GM12891 (cell line): ENCODE measurements around the gene G3BP2.

Experiments used
- POLR2A ChIP-seq: IDR thresholded peaks from 2 replicates; pipeline ENCODE4 v1.6.1; 2011; ENCODE audit warnings: low read depth, low read length, control low read depth
- POLR2AphosphoS5 ChIP-seq: IDR thresholded peaks from 2 replicates; pipeline ENCODE4 v1.6.1; 2011; ENCODE audit warnings: low read depth, low read length, control low read depth
- SPI1 ChIP-seq: IDR thresholded peaks from 2 replicates; pipeline ENCODE4 v1.6.1; 2011; ENCODE audit warnings: low read depth, low read length, control low read depth
- TAF1 ChIP-seq: IDR thresholded peaks from 2 replicates; pipeline ENCODE4 v1.6.1; 2011; ENCODE audit warnings: low read depth, low read length, control low read depth

DNA sequence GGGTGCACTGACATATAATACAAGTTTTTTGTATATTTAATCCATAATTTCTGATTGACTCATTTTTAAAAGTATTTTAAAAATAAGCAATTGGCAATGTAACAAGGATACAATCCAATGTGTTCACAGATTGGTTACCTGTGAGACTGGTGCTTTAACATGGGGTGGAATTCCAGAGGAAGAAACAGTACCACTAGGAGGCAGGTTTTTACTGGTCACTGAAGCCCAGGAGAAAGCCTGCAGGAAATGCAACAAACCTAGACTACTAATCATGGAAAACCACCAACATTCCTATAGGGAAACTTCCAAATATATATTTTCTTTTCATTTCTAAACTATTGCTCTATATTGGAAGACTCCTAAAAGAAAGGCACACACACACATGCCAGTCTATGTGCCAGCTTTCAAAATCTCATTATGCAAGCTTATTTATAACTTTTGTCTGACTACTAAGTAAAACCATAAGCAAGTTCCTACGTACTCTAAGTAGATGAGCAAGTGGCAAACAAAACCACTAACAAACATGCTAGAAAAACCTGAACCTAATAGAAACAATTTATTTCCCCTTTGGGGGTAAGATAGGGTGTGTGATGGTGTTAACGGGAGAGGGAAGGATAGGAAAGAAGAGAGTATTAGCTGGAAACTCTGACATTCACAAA, 19.2 kb downstream of the G3BP2 start:
- TF ChIP-seq SPI1 (no peak), POLR2A (no peak), POLR2AphosphoS5 (no peak), TAF1 (no peak)
